Measurements from ENCODE around the gene CCL26. TPM values are rescaled to one million over a fixed set of nuclear protein-coding genes. Genes with fewer than 3 reads are reported as not detected.
A peak's percentile ranks its signal among the peaks of the same experiment; 100 is the strongest.

Gene CCL26
- total and polyA plus RNA-seq, 9 of the 15 experiments (the other 6 are each of a cell fraction or from before 2014, with no cell fraction given): 2.3 to 26.8 (median 8.4) TPM

- TF ChIP-seq REST (IDR thresholded peaks at IDR 0.05; ENCODE audit: borderline replicate concordance): 0 out of 2 replicates have a peak, but pooled peaks have one; percentile 13
- TF ChIP-seq REST (CRISPR knock-in tag; IDR thresholded peaks at IDR 0.05; ENCODE audit: low read depth): no peak
- TF ChIP-seq JUND (IDR thresholded peaks at IDR 0.05; ENCODE audit: borderline replicate concordance, low read depth, low read length): peak; percentile 64
- TF ChIP-seq JUND (tag; IDR thresholded peaks at IDR 0.05; ENCODE audit: borderline replicate concordance, low read depth, low read length): peak; percentile 36; the same call in 1 of the 3 replicates
- TF ChIP-seq, protein P1, sequence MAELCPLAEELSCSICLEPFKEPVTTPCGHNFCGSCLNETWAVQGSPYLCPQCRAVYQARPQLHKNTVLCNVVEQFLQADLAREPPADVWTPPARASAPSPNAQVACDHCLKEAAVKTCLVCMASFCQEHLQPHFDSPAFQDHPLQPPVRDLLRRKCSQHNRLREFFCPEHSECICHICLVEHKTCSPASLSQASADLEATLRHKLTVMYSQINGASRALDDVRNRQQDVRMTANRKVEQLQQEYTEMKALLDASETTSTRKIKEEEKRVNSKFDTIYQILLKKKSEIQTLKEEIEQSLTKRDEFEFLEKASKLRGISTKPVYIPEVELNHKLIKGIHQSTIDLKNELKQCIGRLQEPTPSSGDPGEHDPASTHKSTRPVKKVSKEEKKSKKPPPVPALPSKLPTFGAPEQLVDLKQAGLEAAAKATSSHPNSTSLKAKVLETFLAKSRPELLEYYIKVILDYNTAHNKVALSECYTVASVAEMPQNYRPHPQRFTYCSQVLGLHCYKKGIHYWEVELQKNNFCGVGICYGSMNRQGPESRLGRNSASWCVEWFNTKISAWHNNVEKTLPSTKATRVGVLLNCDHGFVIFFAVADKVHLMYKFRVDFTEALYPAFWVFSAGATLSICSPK (IDR thresholded peaks at IDR 0.05; ENCODE audit: borderline replicate concordance): 0 out of 2 replicates have a peak, but pooled peaks have one; percentile 84
- TF ChIP-seq ZBTB7A (IDR thresholded peaks at IDR 0.05; ENCODE audit: borderline replicate concordance, control insufficient read depth, low read depth, low read length): peak; percentile 34; the same call in 1 of the 2 replicates
- TF ChIP-seq TEAD4 (IDR thresholded peaks at IDR 0.05; ENCODE audit: low read length): peak; percentile 16; the same call in 1 of the 2 replicates
- no peak for TF ChIP-seq TEAD4 (CRISPR knock-in tag; IDR thresholded peaks at IDR 0.05; ENCODE audit: borderline replicate concordance)
- TF ChIP-seq MNT (conservative IDR thresholded peaks at IDR 0.05): peak in 1 of 2 experiments; percentile 29; a peak in 1 of 4 replicates
- 0 out of 6 replicates have a peak, but pooled peaks of 1 of the 3 experiments have one; percentile 2 for TF ChIP-seq CTCF (IDR thresholded peaks at IDR 0.05 in 2 of 3, conservative IDR thresholded peaks at IDR 0.05 in 1 of 3; ENCODE audit: insufficient read depth in 2 of 3, low read depth in 1 of 3, low read length in 3 of 3)
- TF ChIP-seq ZNF583 (CRISPR knock-in tag; IDR thresholded peaks at IDR 0.05): no peak
- TF ChIP-seq KHSRP (IDR thresholded peaks at IDR 0.05): no peak
Measured at GRCh38 chr7:75732764-75733630, 39.0 kb downstream of the CCL26 start (continued).
